KMS-11 (cell line): ENCODE measurements around the gene RAET1E.

ENCODE experiments used
- H2AFZ ChIP-seq: fragments of 200-600 bp; sonication (generic); 2 replicates; pipeline ENCODE4 v1.6.1; 2016; ENCODE audit warnings: antibody characterized with exemption, mixed run types, low read depth
- H3K27ac ChIP-seq: fragments of 200-600 bp; sonication (generic); 2 replicates; pipeline ENCODE4 v1.6.1; 2016; ENCODE audit warnings: mild to moderate bottlenecking, mixed run types
- H3K27me3 ChIP-seq: fragments of 200-600 bp; sonication (generic); 2 replicates; pipeline ENCODE4 v1.6.1; 2017; ENCODE audit warnings: mild to moderate bottlenecking, low read depth, mixed run types, moderate library complexity; ENCODE audit not compliant: insufficient read depth
- H3K36me3 ChIP-seq: fragments of 200-600 bp; sonication (generic); 2 replicates; pipeline ENCODE4 v1.6.1; 2017; ENCODE audit warnings: mild to moderate bottlenecking, mixed run types; ENCODE audit not compliant: insufficient read depth
- H3K4me1 ChIP-seq: fragments of 200-600 bp; sonication (generic); 2 replicates; pipeline ENCODE4 v1.6.1; 2016; ENCODE audit warnings: mild to moderate bottlenecking, low read depth, mixed run types; ENCODE audit not compliant: poor library complexity, severe bottlenecking
- H3K4me2 ChIP-seq: fragments of 200-600 bp; sonication (generic); 2 replicates; pipeline ENCODE4 v1.7.0; 2016; ENCODE audit warnings: mild to moderate bottlenecking, mixed run types
- H3K4me3 ChIP-seq: fragments of 200-600 bp; sonication (generic); IDR thresholded peaks from 2 replicates; pipeline ENCODE4 v1.6.1; 2017; ENCODE audit warnings: low read depth, low read length, mixed read lengths; ENCODE audit not compliant: insufficient read depth
- H3K79me2 ChIP-seq: fragments of 200-600 bp; sonication (generic); 2 replicates; pipeline ENCODE4 v1.6.1; 2016; ENCODE audit warnings: low read depth, mixed run types; ENCODE audit not compliant: insufficient read depth
- H3K9ac ChIP-seq: fragments of 200-600 bp; sonication (generic); 2 replicates; pipeline ENCODE4 v1.6.1; 2016; ENCODE audit warnings: mild to moderate bottlenecking, mixed run types
- H4K20me1 ChIP-seq: fragments of 200-600 bp; sonication (generic); 2 replicates; pipeline ENCODE4 v1.6.1; 2016; ENCODE audit warnings: mild to moderate bottlenecking, mixed run types; ENCODE audit not compliant: insufficient read depth
- TF ChIP-seq, protein P1 (sequence below): fragments of 200-600 bp; sonication (generic); conservative IDR thresholded peaks from 2 replicates; pipeline ENCODE4 v1.6.1; 2017; ENCODE audit warnings: low read depth, mild to moderate bottlenecking, antibody characterized with exemption, low read length, moderate library complexity, mixed read lengths

RAET1E gene

DNA sequence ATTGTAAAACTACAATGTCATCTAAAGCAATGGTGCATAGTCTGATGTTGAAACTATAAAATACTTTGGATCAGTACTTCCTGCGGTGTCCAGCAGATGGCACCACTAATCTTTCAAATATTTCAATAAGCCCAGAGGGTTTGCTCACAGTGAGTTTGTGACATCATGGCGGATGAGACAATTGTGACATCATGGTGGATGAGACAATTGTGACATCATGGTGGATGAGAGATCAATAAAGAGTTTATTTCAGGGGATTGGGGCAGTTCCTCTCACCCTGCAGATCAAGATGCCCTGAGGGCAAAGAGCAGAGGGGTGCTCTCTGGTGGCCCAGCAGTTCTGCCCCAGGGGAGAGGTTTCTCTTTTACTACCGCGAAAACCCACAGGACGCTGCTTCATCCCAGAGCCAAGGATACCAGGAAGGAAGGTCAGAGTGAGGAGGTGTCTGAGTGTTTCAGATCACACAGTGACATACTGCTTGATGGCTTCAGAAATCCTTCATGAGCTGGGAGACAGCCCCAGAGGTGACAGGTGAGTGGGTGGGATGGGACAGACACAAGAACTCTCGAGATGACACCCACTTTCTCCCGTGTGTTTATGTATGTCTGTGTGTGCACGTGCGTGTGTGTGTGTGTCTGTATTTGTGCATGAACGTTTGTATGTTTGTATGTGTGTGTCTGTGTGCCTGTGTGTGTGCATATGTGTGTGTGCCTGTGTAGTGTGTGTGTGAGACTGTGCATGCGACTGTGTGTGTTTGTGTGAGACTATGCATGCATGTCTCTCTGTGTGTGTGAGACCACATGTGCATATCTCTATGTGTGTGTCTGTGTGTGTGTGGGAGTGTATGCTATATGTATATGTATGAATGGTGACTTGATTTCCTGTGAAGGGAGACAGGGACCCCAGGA lies 36.6 kb upstream of the RAET1E start:
- no peak overlapping the region for H3K4me2 ChIP-seq
- no peak overlapping the region for H3K4me3 ChIP-seq
- H3K9ac ChIP-seq = no peak overlapping the region
- no peaks in the 10 kb centered on the region for H4K20me1 ChIP-seq
- no peaks in the 10 kb centered on the region for H3K79me2 ChIP-seq
- H3K27ac ChIP-seq = no peak overlapping the region
- H2AFZ ChIP-seq = no peak overlapping the region
- TF ChIP-seq, protein P1, sequence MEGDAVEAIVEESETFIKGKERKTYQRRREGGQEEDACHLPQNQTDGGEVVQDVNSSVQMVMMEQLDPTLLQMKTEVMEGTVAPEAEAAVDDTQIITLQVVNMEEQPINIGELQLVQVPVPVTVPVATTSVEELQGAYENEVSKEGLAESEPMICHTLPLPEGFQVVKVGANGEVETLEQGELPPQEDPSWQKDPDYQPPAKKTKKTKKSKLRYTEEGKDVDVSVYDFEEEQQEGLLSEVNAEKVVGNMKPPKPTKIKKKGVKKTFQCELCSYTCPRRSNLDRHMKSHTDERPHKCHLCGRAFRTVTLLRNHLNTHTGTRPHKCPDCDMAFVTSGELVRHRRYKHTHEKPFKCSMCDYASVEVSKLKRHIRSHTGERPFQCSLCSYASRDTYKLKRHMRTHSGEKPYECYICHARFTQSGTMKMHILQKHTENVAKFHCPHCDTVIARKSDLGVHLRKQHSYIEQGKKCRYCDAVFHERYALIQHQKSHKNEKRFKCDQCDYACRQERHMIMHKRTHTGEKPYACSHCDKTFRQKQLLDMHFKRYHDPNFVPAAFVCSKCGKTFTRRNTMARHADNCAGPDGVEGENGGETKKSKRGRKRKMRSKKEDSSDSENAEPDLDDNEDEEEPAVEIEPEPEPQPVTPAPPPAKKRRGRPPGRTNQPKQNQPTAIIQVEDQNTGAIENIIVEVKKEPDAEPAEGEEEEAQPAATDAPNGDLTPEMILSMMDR = peak; percentile 93
- peaks cover 79% of the 10 kb centered on the region for H3K27me3 ChIP-seq
- no peaks in the 10 kb centered on the region for H3K36me3 ChIP-seq
- H3K4me1 ChIP-seq = peaks cover 38% of the 10 kb centered on the region

- Histone ChIP-seq H3K9ac (no peak overlapping the region), H3K4me1 (peaks cover 30% of the 10 kb centered on the region), H4K20me1 (no peaks in the 10 kb centered on the region), H3K79me2 (no peaks in the 10 kb centered on the region), H3K27ac (no peak overlapping the region), H3K27me3 (peaks cover 72% of the 10 kb centered on the region), H3K4me2 (no peak overlapping the region), H3K36me3 (no peaks in the 10 kb centered on the region), H2AFZ (no peak overlapping the region), H3K4me3 (no peak overlapping the region)
- TF ChIP-seq, protein P1 = no peak
Observed at GRCh38 chr6:149933461-149933860, 35.5 kb upstream of the RAET1E start.

DNA sequence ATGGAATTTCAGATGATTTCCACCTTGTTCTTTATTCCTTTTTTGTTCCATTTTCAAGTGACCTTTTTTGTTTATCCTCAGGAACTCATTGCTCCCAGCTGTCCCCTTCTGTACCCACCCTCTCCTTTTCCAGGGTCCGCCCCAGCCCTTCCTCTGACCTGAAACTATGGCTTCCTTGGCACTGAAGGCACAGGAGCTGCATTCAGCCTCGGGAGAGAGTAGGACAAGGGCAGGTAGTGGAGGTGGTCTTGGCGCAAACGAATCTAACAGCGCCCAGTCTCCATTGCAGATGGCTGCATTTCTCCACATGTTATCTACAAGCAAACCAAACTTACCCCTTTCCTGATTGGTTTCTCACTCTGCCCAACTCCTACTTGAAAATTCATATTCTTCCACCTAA lies 35.1 kb upstream of the RAET1E start:
- Histone ChIP-seq H3K4me3 (no peak overlapping the region), H3K36me3 (no peaks in the 10 kb centered on the region), H3K27me3 (peaks cover 68% of the 10 kb centered on the region), H3K4me2 (no peak overlapping the region), H3K9ac (no peak overlapping the region), H2AFZ (no peak overlapping the region), H3K79me2 (no peaks in the 10 kb centered on the region), H3K4me1 (peaks cover 25% of the 10 kb centered on the region), H3K27ac (no peak overlapping the region), H4K20me1 (no peaks in the 10 kb centered on the region)
- TF ChIP-seq, protein P1 = no peak

DNA sequence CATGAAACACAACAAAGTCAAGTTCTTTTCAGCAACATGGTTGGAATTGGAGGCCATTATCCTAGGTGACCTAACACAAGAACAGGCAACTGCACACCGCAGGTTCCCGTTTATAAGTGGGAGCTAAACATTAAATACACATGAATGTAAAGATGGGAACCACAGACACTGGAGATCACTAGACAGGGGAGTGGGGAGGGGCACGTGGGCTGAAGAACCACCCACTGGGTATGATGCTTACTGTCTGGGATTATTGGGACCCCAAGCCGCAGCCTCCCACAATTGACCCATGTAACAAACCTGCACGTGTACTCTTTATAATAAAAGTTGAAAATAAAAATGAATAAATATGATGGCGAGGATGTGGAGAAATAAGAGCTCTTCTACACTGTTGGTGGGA lies 33.6 kb upstream of the RAET1E start:
- Histone ChIP-seq H3K4me2 (no peak overlapping the region), H2AFZ (no peak overlapping the region), H3K36me3 (no peaks in the 10 kb centered on the region), H3K27me3 (peaks cover 60% of the 10 kb centered on the region; the same call in 1 of the 2 replicates), H3K9ac (no peak overlapping the region), H3K27ac (no peak overlapping the region), H3K4me3 (no peak overlapping the region), H3K4me1 (peaks cover 12% of the 10 kb centered on the region), H3K79me2 (no peaks in the 10 kb centered on the region), H4K20me1 (no peaks in the 10 kb centered on the region)
- TF ChIP-seq, protein P1 = no peak
